Panc1 (cell line): Measurements from ENCODE around the gene HAGH. TPM values are rescaled to one million over a fixed set of nuclear protein-coding genes. Genes with fewer than 3 reads are reported as not detected.

Experiments used
- ATAC-seq: fragments of 200-7000 bp; cut with Tn5 transposase; 2 replicates; pipeline ENCODE4 v1.9.1; 2020; ENCODE audit warnings: mild to moderate bottlenecking, moderate library complexity
- BruUV-seq: library from RNA; stranded (reverse); fragments of 400-500 nt; replicated peaks from 2 replicates; lab custom pipeline; 2021; lab: Mats Ljungman, UMichigan
- CTCF ChIA-PET: fragments of 300-600 bp; sonication (Branson Sonifier 250); formaldehyde crosslinking; loops from one replicate; lab custom pipeline; 2022; ENCODE audit warnings: antibody characterized with exemption; lab: Charles Lee
- POLR2A ChIA-PET: fragments of 300-600 bp; sonication (Branson Sonifier 250); formaldehyde crosslinking; loops from one replicate; lab custom pipeline; 2022; ENCODE audit warnings: antibody characterized with exemption; lab: Charles Lee
- DNase-seq: peaks from one replicate; pipeline ENCODE4 v3.0.0-alpha.2; 2010; ENCODE audit warnings: low read depth, low spot score
- H3K27ac ChIP-seq: 2 replicates; pipeline ENCODE4 v1.5.1; 2011; ENCODE audit warnings: mild to moderate bottlenecking, low read length, inconsistent platforms
- H3K27me3 ChIP-seq: fragments of 200-500 bp; sonication (Bioruptor generic); 2 replicates; pipeline ENCODE4 v1.6.0; 2014; ENCODE audit warnings: low read length, inconsistent platforms; ENCODE audit not compliant: control insufficient read depth, insufficient read depth
- H3K36me3 ChIP-seq: fragments of 200-500 bp; sonication (Bioruptor generic); 2 replicates; pipeline ENCODE4 v1.5.1; 2014; ENCODE audit warnings: inconsistent platforms, mild to moderate bottlenecking, low read length, moderate library complexity; ENCODE audit not compliant: control insufficient read depth, insufficient read depth
- H3K4me1 ChIP-seq: 2 replicates; pipeline ENCODE4 v1.5.1; 2011; ENCODE audit warnings: inconsistent platforms, mild to moderate bottlenecking, low read length, moderate library complexity; ENCODE audit not compliant: control insufficient read depth, insufficient read depth
- H3K4me3 ChIP-seq, 2 experiments: 2 replicates each; pipeline ENCODE4 v1.5.1; 2011 to 2012; ENCODE audit warnings: low read depth in 2 of 2, low read length in 2 of 2, mild to moderate bottlenecking in 2 of 2, inconsistent platforms in 1 of 2, moderate library complexity in 1 of 2
- H3K9me3 ChIP-seq: fragments of 200-500 bp; sonication (Bioruptor generic); 2 replicates; pipeline ENCODE4 v1.5.1; 2014; ENCODE audit warnings: low read depth, mild to moderate bottlenecking, inconsistent platforms, low read length, moderate library complexity; ENCODE audit not compliant: control insufficient read depth, insufficient read depth
- CTCF ChIP-seq: fragments of 450-650 bp; IDR thresholded peaks from 2 replicates; pipeline ENCODE4 v1.5.1; 2017; ENCODE audit warnings: mild to moderate bottlenecking
- POLR2AphosphoS5 ChIP-seq: IDR thresholded peaks from 2 replicates; pipeline ENCODE4 v1.6.1; 2012; ENCODE audit warnings: mild to moderate bottlenecking, low read depth, low read length, moderate library complexity
- REST ChIP-seq, 2 experiments: IDR thresholded peaks; 2 replicates each; pipeline ENCODE4 v1.6.1; 2011 to 2012; ENCODE audit warnings: low read depth in 2 of 2, control low read depth in 1 of 2, low read length in 1 of 2, mild to moderate bottlenecking in 1 of 2, moderate library complexity in 1 of 2; ENCODE audit not compliant: insufficient read depth in 1 of 2
- SIN3A ChIP-seq: IDR thresholded peaks from 2 replicates; pipeline ENCODE4 v1.6.1; 2012; ENCODE audit warnings: low read depth, mild to moderate bottlenecking, low read length, moderate library complexity, borderline replicate concordance; ENCODE audit not compliant: insufficient read depth
- TCF7L2 ChIP-seq: IDR thresholded peaks from 2 replicates; pipeline ENCODE4 v1.6.1; 2011; ENCODE audit warnings: mild to moderate bottlenecking, low read depth, low read length, inconsistent platforms
- in situ Hi-C: cut with HindIII; loops from 2 replicates; pipeline ENCODE4 v1.10.0; 2016; ENCODE audit warnings: low sequenced_read_pairs, low pct_unique_long_range_greater_than_20kb
- intact Hi-C: fragments of 100-400 bp; cut with micrococcal nuclease; formaldehyde crosslinking; loops from one replicate; pipeline ENCODE4 v1.10.0; 2022; ENCODE audit not compliant: unreplicated experiment
- total RNA-seq: library from RNA; stranded (reverse); gene quantifications from one replicate; pipeline ENCODE4 v1.2.1, GENCODE V29; 2021; ENCODE audit not compliant: unreplicated experiment

Gene HAGH
- total RNA-seq, 1 experiment from 2014 or later = 58.9 TPM

GRCh38 chr16:1775006-1775845 lies 51.4 kb downstream of the HAGH start:
- ATAC-seq = no peak
- intact Hi-C loops (loop anchor here (10.0 kb wide), 1 partner anchor 1090 kb away; the partner anchor contains the start of genes JMJD8 and STUB1), in situ Hi-C loops (no loop called here)
- TSS peak; percentile 24 for BruUV-seq
- CTCF ChIA-PET = interaction anchor here (0.5 kb wide), 1 partner anchor 162 kb away, joined by 4 read pairs; no protein-coding TSS in a partner anchor
- DNase-seq = no peak
- no peaks in the 10 kb centered on the region for H3K9me3 ChIP-seq
- no peaks in the 10 kb centered on the region; the same call in 1 of the 2 replicates for H3K36me3 ChIP-seq
- POLR2A ChIA-PET = no interaction called here
- no peaks in the 10 kb centered on the region for H3K27me3 ChIP-seq
- peaks cover 53% of the 10 kb centered on the region for H3K4me1 ChIP-seq
- H3K27ac ChIP-seq = peak overlapping the region; percentile 95
- TF ChIP-seq POLR2AphosphoS5 (no peak), TCF7L2 (no peak), SIN3A (no peak), REST (IDR thresholded peaks at IDR 0.05; ENCODE audit: insufficient read depth in 1 of 2, low read depth in 2 of 2, low read length in 1 of 2) (no peak), CTCF (no peak)
- no peak overlapping the region for H3K4me3 ChIP-seq

- H3K27ac ChIP-seq = peak overlapping the region; percentile 95
- H3K27me3 ChIP-seq = no peaks in the 10 kb centered on the region
- ChIA-PET CTCF (interaction anchor here (1.3 kb wide), 1 partner anchor 8 kb away, joined by 5 read pairs; the partner anchor contains the start of genes NUBP2 and SPSB3), POLR2A (no interaction called here)
- ATAC-seq (no peak), DNase-seq (no peak)
- no peaks in the 10 kb centered on the region for H3K9me3 ChIP-seq
- BruUV-seq = no TSS peak
- H3K4me1 ChIP-seq = peaks cover 51% of the 10 kb centered on the region
- TF ChIP-seq POLR2AphosphoS5 (no peak), REST (IDR thresholded peaks at IDR 0.05; ENCODE audit: insufficient read depth in 1 of 2, low read depth in 2 of 2, low read length in 1 of 2) (no peak), SIN3A (no peak), CTCF (no peak), TCF7L2 (no peak)
- intact Hi-C loops = loop anchor here (10.0 kb wide), 1 partner anchor 1090 kb away; the partner anchor contains the start of genes JMJD8 and STUB1
- in situ Hi-C loops = no loop called here
- H3K4me3 ChIP-seq = peak overlapping the region; percentile 60 to 71
- H3K36me3 ChIP-seq = no peaks in the 10 kb centered on the region; the same call in 1 of the 2 replicates
These were observed 52.2 kb downstream of the HAGH start for GRCh38 chr16:1774448-1774780.
